EH (cell line): ENCODE results near the gene GALNT15.

ENCODE experiments used
- DNase-seq: peaks from one replicate; pipeline ENCODE4 v3.0.0-alpha.2; 2015; ENCODE audit warnings: low read depth

The GALNT15 gene

GRCh38 chr3:16252988-16253387 is 78.5 kb downstream of the GALNT15 start:
- no peak for DNase-seq

GRCh38 chr3:16253601-16254000 is 79.1 kb downstream of the GALNT15 start:
- DNase-seq = no peak

- DNase-seq = no peak
These were observed 80.4 kb downstream of the GALNT15 start for GRCh38 chr3:16254916-16255315.

GRCh38 chr3:16255326-16255725 is 80.8 kb downstream of the GALNT15 start:
- DNase-seq = no peak

GRCh38 chr3:16255726-16256125 is 81.2 kb downstream of the GALNT15 start:
- no peak for DNase-seq

GRCh38 chr3:16257309-16257708 is 82.8 kb downstream of the GALNT15 start:
- no peak for DNase-seq

GRCh38 chr3:16258177-16258576 is 83.7 kb downstream of the GALNT15 start:
- no peak for DNase-seq

- no peak for DNase-seq
These were observed 84.4 kb downstream of the GALNT15 start for GRCh38 chr3:16258866-16259265.

GRCh38 chr3:16260046-16260445 is 85.6 kb downstream of the GALNT15 start:
- DNase-seq = no peak

- no peak for DNase-seq
These were observed 87.7 kb downstream of the GALNT15 start for GRCh38 chr3:16262174-16262573.

- peak; percentile 25 for DNase-seq
These were observed 89.8 kb downstream of the GALNT15 start for GRCh38 chr3:16264174-16264707.

GRCh38 chr3:16264708-16265454 is 90.4 kb downstream of the GALNT15 start, which contains the start of the genes DPH3 and OXNAD1:
Gene DPH3, minus strand, starts transcription at chr3:16264943. Its CDS starts 67 bp downstream, at chr3:16264876.
Gene OXNAD1, plus strand, starts transcription at chr3:16265212. Its CDS starts 5,741 bp downstream, at chr3:16270953.
- peak; percentile 100 for DNase-seq

GRCh38 chr3:16265455-16265786 is 90.9 kb downstream of the GALNT15 start:
- no peak for DNase-seq

GRCh38 chr3:16266714-16267113 is 92.2 kb downstream of the GALNT15 start:
- no peak for DNase-seq

GRCh38 chr3:16270855-16271254 is 96.4 kb downstream of the GALNT15 start:
- no peak for DNase-seq

- no peak for DNase-seq
These were observed 98.1 kb downstream of the GALNT15 start for GRCh38 chr3:16272588-16272987.

GRCh38 chr3:16273867-16274266 is 99.4 kb downstream of the GALNT15 start:
- no peak for DNase-seq

- DNase-seq = peak; percentile 84
These were observed 103.0 kb downstream of the GALNT15 start for GRCh38 chr3:16277471-16277870.

GRCh38 chr3:16279010-16279801 is 104.7 kb downstream of the GALNT15 start:
- DNase-seq = peak; percentile 21

GRCh38 chr3:16280671-16281070 is 106.2 kb downstream of the GALNT15 start:
- peak; percentile 70 for DNase-seq
